Neural cell (in vitro differentiated cells): ENCODE results near the gene PRR16. TPM values are rescaled to one million over a fixed set of nuclear protein-coding genes. Genes with fewer than 3 reads are reported as not detected.

Experiments
- H2AFZ ChIP-seq: fragments of 200-600, 300-800 bp; sonication (generic), shearing (Covaris generic); 2 replicates; pipeline ENCODE4 v1.6.0; 2014; ENCODE audit warnings: low read depth, mild to moderate bottlenecking, antibody characterized with exemption, low read length, moderate library complexity
- H3F3A ChIP-seq: fragments of 200-600 bp; shearing (Covaris generic); 2 replicates; pipeline ENCODE4 v1.6.1; 2016; ENCODE audit warnings: mild to moderate bottlenecking, moderate library complexity, mixed read lengths, antibody characterized with exemption, low read length; ENCODE audit not compliant: insufficient read depth, poor library complexity, severe bottlenecking
- H3K27ac ChIP-seq: fragments of 200-600, 300-800 bp; sonication (generic), shearing (Covaris generic); 2 replicates; pipeline ENCODE4 v1.5.1; 2014; ENCODE audit warnings: mild to moderate bottlenecking, low read length, moderate library complexity
- H3K27me3 ChIP-seq: fragments of 300-800, 200-600 bp; sonication (generic), shearing (Covaris generic); 2 replicates; pipeline ENCODE4 v1.6.0; 2014; ENCODE audit warnings: mild to moderate bottlenecking, low read depth, low read length, moderate library complexity; ENCODE audit not compliant: insufficient read depth
- H3K36me3 ChIP-seq: fragments of 300-800, 200-600 bp; sonication (generic), shearing (Covaris generic); 2 replicates; pipeline ENCODE4 v1.5.1; 2014; ENCODE audit warnings: mild to moderate bottlenecking, antibody characterized with exemption, low read length, moderate library complexity; ENCODE audit not compliant: insufficient read depth
- H3K4me2 ChIP-seq: fragments of 300-800, 200-600 bp; sonication (generic), shearing (Covaris generic); 2 replicates; pipeline ENCODE4 v1.6.0; 2014; ENCODE audit warnings: mild to moderate bottlenecking, low read length
- H3K4me3 ChIP-seq: fragments of 300-800, 200-600 bp; sonication (generic), shearing (Covaris generic); 2 replicates; pipeline ENCODE4 v1.5.1; 2014; ENCODE audit warnings: mild to moderate bottlenecking, low read length, moderate library complexity
- H3K79me2 ChIP-seq: fragments of 200-600 bp; shearing (Covaris generic); replicated peaks from 2 replicates; pipeline ENCODE4 v1.6.0; 2014; ENCODE audit warnings: mild to moderate bottlenecking, low read length, moderate library complexity; ENCODE audit not compliant: insufficient read depth
- H3K9ac ChIP-seq: fragments of 300-800, 200-600 bp; sonication (generic), shearing (Covaris generic); 2 replicates; pipeline ENCODE4 v1.6.1; 2016; ENCODE audit warnings: mild to moderate bottlenecking, low read length, mixed read lengths
- H3K9me2 ChIP-seq: fragments of 200-600 bp; shearing (Covaris generic); 2 replicates; pipeline ENCODE4 v1.6.1; 2016; ENCODE audit warnings: mild to moderate bottlenecking, low read length, mixed read lengths; ENCODE audit not compliant: insufficient read depth
- H3K9me3 ChIP-seq: fragments of 200-600, 300-800 bp; sonication (generic), shearing (Covaris generic); 2 replicates; pipeline ENCODE4 v1.6.1; 2016; ENCODE audit warnings: mild to moderate bottlenecking, mixed run types, low read length, moderate library complexity, mixed read lengths
- H4K20me1 ChIP-seq: fragments of 200-600 bp; shearing (Covaris generic); 2 replicates; pipeline ENCODE4 v1.6.1; 2016; ENCODE audit warnings: mild to moderate bottlenecking, mixed run types; ENCODE audit not compliant: insufficient read depth
- CTCF ChIP-seq: fragments of 450-650 bp; IDR thresholded peaks from 2 replicates; pipeline ENCODE4 v1.5.1; 2014; ENCODE audit warnings: antibody characterized with exemption, mild to moderate bottlenecking, moderate library complexity; ENCODE audit not compliant: poor library complexity, severe bottlenecking
- EP300 ChIP-seq: fragments of 450-650 bp; conservative IDR thresholded peaks from 2 replicates; pipeline ENCODE4 v1.6.1; 2014; ENCODE audit warnings: antibody characterized with exemption, mild to moderate bottlenecking, moderate library complexity; ENCODE audit not compliant: poor library complexity, severe bottlenecking
- EZH2 ChIP-seq: fragments of 200-600, 300-800 bp; shearing (Covaris generic), sonication (generic); IDR thresholded peaks from 2 replicates; pipeline ENCODE4 v1.6.1; 2014; ENCODE audit warnings: antibody characterized with exemption, low read length, borderline replicate concordance, mild to moderate bottlenecking; ENCODE audit not compliant: insufficient read depth, poor library complexity, severe bottlenecking
- MXI1 ChIP-seq: fragments of 450-650 bp; conservative IDR thresholded peaks from 2 replicates; pipeline ENCODE4 v1.6.1; 2014; ENCODE audit warnings: antibody characterized with exemption, mild to moderate bottlenecking; ENCODE audit not compliant: poor library complexity, severe bottlenecking
- POLR2AphosphoS5 ChIP-seq: IDR thresholded peaks from 2 replicates; pipeline ENCODE4 v1.6.1; 2012
- RAD21 ChIP-seq: fragments of 450-650 bp; conservative IDR thresholded peaks from 2 replicates; pipeline ENCODE4 v1.6.1; 2014; ENCODE audit warnings: antibody characterized with exemption, mild to moderate bottlenecking, moderate library complexity
- REST ChIP-seq: IDR thresholded peaks from 2 replicates; pipeline ENCODE4 v1.6.1; 2012; ENCODE audit warnings: borderline replicate concordance
- SMC3 ChIP-seq: fragments of 450-650 bp; conservative IDR thresholded peaks from 2 replicates; pipeline ENCODE4 v1.6.1; 2014; ENCODE audit warnings: antibody characterized with exemption, mild to moderate bottlenecking, moderate library complexity; ENCODE audit not compliant: poor library complexity
- TAF1 ChIP-seq: IDR thresholded peaks from 2 replicates; pipeline ENCODE4 v1.6.1; 2012; ENCODE audit warnings: low read depth
- polyA plus RNA-seq: library from polyadenylated mRNA; depleted of rRNA; stranded (reverse); fragments of >200 nt; gene quantifications from 2 replicates; pipeline ENCODE4 v1.2.3, GENCODE V29; 2014

The PRR16 gene
- polyA plus RNA-seq, 1 donor from 2014 or later, result 1.7 TPM

- no peaks in the 10 kb centered on the region for H4K20me1 ChIP-seq
- no peak overlapping the region for H3K27ac ChIP-seq
- H3K9me3 ChIP-seq, result no peaks in the 10 kb centered on the region
- no peaks in the 10 kb centered on the region for H3K9me2 ChIP-seq
- H3K27me3 ChIP-seq, result no peaks in the 10 kb centered on the region
- H3K79me2 ChIP-seq, result no peaks in the 10 kb centered on the region
- H3K36me3 ChIP-seq, result no peaks in the 10 kb centered on the region
- H3F3A ChIP-seq, result no peaks in the 10 kb centered on the region
- TF ChIP-seq TAF1 (no peak), POLR2AphosphoS5 (no peak), EZH2 (no peak), SMC3 (no peak), REST (no peak), CTCF (no peak), MXI1 (no peak), EP300 (no peak), RAD21 (no peak)
- no peak overlapping the region for H3K4me3 ChIP-seq
- no peak overlapping the region for H2AFZ ChIP-seq
- H3K9ac ChIP-seq, result no peak overlapping the region
- H3K4me2 ChIP-seq, result no peak overlapping the region
Measured at GRCh38 chr5:120567921-120568320, 103.8 kb downstream of the PRR16 start.

- Histone ChIP-seq H3K9ac (no peak overlapping the region), H3F3A (no peaks in the 10 kb centered on the region), H2AFZ (no peak overlapping the region), H3K4me2 (no peak overlapping the region), H3K36me3 (no peaks in the 10 kb centered on the region), H3K27ac (no peak overlapping the region), H4K20me1 (no peaks in the 10 kb centered on the region), H3K9me2 (no peaks in the 10 kb centered on the region), H3K9me3 (no peaks in the 10 kb centered on the region), H3K4me3 (no peak overlapping the region), H3K27me3 (no peaks in the 10 kb centered on the region), H3K79me2 (no peaks in the 10 kb centered on the region)
- TF ChIP-seq REST (no peak), EZH2 (no peak), CTCF (no peak), SMC3 (no peak), MXI1 (no peak), TAF1 (no peak), RAD21 (no peak), EP300 (no peak), POLR2AphosphoS5 (no peak)
Measured at GRCh38 chr5:120568711-120569110, 104.6 kb downstream of the PRR16 start.
